ENCODE data around the gene HDAC8.

DNA sequence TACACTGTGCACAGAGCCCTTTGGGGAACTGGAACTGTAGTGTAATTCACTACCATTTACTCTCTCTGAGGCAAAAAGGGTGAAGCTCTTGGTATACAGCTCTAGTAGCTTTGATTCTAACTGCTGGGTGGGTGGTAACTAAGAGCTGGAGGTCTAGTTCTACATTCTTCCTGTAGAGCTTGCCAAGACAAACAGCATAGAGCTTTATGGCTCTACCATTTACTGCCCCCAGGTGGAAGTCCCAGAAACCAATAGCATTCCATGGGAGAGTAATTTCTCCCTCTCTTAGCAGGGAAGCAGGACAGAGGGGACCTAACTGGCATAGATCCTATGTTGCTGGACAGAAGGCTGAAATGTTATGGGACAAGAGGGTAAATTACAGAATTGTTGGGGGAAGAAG lies 26.7 kb downstream of the HDAC8 start:
- TF ChIP-seq, protein P1, sequence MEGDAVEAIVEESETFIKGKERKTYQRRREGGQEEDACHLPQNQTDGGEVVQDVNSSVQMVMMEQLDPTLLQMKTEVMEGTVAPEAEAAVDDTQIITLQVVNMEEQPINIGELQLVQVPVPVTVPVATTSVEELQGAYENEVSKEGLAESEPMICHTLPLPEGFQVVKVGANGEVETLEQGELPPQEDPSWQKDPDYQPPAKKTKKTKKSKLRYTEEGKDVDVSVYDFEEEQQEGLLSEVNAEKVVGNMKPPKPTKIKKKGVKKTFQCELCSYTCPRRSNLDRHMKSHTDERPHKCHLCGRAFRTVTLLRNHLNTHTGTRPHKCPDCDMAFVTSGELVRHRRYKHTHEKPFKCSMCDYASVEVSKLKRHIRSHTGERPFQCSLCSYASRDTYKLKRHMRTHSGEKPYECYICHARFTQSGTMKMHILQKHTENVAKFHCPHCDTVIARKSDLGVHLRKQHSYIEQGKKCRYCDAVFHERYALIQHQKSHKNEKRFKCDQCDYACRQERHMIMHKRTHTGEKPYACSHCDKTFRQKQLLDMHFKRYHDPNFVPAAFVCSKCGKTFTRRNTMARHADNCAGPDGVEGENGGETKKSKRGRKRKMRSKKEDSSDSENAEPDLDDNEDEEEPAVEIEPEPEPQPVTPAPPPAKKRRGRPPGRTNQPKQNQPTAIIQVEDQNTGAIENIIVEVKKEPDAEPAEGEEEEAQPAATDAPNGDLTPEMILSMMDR (IDR thresholded peaks at IDR 0.05): no peak
- TF ChIP-seq EP300 (IDR thresholded peaks at IDR 0.05) (no peak), POLR2A (IDR thresholded peaks at IDR 0.05) (no peak)

Data from suprapubic skin (tissue), 3 donors.